GM10847 (cell line): ENCODE measurements around the gene TRPM3.

Experiments used
- POLR2A ChIP-seq: IDR thresholded peaks from 2 replicates; pipeline ENCODE4 v1.6.1; 2011; ENCODE audit not compliant: insufficient read length; ENCODE audit errors: extremely low read depth

TRPM3 gene

DNA sequence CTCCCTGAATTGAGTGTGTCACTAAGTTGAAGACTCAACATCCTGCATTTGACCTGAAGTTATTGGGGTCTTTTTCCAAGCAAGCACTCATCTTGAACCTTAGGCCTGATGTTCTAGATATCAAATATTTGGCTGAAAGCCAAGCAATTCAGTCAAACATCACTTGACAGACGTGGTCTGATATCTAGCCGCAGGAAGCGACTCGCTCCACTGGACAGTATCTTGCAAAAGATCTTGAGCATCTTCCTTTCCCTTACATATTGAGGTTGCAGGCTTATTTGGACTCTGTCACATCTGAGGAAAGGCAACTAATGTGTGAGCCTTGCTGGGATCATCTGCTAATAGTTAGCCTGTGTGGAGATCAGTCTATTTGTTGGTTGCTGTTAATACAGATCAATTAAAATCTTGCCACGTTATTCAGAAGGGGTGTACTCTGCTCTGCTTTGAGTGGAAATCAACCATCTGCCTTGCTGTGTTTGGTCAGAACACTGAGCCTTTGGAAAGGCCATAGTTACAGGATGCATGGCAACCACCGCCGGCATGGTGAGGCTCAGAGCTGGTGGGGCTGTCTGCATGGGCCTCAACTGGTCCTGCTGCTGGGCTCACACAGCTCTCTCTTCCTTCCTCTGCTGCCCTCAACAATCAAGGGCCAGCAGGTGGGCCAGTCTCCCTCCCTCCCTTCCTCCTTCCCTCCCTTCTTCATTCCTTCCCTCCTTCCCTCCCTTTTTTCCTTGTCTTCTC, 540.0 kb downstream of the TRPM3 start:
- TF ChIP-seq POLR2A, result no peak

DNA sequence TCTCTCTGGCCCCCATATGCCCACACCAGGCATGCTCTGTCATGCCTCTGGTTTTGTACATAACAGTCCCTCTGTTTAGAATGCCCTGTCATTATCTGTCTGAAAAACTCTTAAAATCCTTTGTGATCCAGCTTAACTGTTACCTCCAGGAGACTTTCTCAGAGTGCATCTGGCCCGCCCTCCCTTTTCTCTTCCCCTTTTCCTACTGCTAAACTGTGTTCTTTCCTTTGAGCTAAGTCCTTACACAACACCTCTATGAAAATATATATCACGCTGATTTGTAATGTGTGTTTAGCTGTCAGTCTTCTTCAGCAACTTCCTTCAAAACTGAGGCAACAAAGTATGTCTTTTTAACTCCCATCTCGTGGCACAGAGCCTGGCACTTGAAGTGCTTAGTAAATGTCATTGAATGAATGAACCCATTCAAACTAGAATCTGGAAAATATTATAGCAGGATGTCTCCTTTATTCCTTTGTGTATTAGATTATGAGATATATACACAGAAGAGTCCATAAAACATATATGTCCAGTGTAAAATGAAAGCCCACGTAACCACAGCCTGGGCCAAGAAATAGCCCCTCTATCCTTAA, 540.7 kb downstream of the TRPM3 start:
- TF ChIP-seq POLR2A, result no peak

DNA sequence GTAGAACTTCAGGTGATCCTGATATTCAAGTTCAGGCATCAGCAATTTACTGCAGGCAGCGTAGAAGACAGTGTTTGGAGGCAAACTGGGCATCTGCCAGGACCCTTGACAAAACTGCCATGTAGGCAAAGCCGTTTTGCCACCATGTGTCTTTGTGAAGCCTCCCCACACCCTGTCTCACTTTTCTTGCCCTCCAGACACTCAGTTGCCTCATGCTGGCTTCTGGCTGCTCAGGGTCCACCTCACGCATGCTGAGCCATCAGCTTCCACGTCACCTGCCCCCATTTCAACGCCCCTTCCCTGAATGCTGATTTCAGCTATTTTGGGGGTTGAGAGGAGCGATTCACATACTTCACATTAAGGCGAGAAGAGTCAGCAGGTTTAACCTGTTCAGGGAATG, 541.7 kb downstream of the TRPM3 start:
- no peak for TF ChIP-seq POLR2A

DNA sequence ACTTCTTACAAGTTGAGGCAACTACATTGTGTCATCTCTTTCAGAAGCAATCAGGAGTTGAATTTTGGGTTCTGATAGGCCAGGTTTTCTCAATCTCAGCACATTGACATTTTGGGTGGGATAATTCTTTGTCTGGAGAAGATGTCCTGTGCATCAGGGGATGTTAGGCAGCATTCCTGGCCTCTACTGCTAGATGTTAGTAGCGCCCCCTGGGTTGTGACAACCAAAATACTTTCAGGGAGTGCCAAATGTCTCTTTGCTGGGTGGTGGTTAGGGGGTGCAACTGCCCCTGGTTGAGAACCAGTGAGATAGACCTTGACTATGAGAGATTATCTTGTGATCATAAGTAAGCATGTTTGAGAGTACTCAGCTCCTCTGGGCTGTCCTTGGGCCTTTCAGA, 542.7 kb downstream of the TRPM3 start:
- no peak for TF ChIP-seq POLR2A

DNA sequence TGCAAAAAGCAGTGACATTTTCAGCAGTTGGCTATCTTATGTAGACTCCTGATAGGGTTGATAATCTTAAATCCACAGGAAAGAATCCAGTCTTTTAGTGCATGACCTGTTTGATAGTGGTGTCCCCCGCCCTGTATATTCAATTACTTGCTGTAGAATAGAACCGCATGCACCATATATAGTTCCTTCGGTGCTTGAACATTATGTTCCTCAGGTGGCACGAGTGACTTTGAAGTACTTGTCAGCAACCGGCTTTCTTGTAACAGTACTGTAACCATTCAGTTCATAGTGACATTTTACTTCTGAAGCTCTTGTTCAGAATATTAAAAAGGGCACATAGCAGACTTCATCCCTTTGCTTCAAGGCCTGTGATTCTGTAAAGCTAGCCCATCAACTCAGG, 543.8 kb downstream of the TRPM3 start:
- no peak for TF ChIP-seq POLR2A

DNA sequence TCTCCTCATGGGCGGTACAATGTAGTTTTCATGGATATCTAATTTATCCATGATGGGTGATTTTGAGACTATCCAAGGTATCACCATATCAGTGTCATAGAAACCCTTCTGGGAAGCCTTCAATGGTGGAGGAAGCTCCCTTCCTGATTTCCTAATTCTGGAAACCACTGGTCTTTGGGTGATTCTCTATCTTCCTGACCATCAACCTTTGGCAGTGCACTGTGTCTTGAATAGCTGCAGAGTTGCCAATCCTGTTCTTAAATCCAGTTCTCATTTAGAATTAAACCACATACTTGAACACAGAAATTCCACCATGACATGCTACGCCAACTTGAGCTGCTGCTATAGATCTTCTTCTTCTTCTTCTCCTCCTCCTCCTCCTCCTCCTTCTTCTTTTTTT, 545.3 kb downstream of the TRPM3 start:
- no peak for TF ChIP-seq POLR2A

DNA sequence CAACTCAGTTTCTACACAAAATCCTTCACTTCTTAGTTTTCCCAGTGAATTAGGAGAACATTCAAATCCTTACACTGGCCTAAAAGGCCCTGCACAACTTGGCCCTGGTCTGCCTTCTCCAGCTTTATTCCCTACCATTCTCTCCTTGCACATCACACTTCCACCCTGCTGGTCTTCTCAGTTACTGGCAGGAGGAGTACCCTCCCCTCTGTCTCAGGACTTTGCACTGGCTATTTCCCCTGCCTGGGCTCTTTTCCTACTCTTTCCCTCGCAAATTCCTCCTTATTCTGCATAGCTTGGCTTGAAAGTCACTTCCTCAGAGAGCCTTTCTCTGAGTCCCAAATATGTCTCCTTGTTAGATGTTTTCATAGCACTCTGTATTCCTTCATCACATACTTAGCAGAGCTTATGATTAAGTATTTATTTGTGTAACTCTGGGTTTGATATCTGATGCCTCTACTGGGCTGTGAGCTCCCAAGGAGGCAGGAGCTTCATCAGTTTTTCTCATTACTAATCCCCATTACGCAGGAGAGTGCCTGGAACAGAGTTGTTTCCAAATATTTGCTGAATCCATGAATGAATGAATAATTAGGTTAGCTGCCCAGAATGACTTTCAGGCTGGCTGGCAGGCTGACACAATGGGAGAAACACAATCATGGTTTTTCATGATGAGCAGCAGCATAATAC, 547.1 kb downstream of the TRPM3 start:
- TF ChIP-seq POLR2A, result no peak

DNA sequence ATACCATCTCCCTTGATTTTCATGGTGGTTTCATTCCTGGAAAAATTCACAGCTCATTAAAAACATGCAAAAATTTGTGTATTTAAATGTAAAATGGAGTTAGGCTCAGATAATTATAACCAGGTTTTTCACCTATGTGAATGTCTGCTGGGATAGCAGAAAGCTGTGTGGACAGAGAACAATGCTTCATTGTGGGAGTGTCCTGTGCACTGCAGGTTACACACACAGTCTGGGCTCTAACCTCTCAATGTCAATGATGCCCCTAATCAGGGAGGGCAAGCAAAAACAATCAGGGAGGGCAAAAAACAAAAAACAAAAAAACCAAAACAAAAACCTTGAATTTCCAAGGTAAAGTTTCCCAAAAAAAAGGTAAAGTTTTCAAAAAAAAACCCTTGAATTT, 548.1 kb downstream of the TRPM3 start:
- no peak for TF ChIP-seq POLR2A

DNA sequence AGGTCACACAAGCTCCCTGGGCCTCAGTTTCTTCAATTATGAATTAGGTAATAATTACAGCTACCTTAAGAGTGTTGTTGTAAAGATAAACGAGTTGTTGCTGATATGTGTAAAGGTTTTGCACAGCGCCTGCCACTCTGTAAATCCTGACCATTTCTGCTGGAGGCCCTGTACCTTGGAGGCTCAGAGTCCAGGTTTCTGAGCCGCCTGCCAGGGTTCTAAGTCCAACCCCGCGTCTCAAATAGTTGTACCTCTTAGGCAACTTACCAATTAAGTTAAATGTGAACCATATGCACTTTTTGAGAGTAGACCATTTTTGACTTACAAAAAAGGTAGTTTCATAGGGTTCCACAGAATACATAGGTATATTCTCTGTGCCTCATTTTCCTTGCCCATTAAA, 550.2 kb downstream of the TRPM3 start:
- TF ChIP-seq POLR2A, result no peak

DNA sequence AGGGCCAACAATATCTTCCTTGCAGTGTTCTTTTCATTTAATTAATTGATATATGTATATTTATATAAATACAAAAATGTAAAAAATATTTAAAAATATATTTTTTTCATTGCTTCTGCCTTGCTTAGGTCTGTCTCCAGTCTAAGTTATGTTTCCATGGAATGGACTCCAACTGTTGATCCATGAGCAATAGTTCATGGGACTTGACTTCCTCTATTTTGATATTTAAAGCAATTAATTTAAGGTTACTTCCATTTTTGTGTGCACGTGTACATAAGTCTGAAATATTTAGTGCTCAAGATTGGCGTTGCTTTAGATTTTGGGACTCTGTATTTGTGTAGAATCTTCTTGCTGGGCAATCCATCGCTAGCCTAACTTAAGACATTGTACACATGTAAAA, 551.6 kb downstream of the TRPM3 start:
- TF ChIP-seq POLR2A, result no peak

DNA sequence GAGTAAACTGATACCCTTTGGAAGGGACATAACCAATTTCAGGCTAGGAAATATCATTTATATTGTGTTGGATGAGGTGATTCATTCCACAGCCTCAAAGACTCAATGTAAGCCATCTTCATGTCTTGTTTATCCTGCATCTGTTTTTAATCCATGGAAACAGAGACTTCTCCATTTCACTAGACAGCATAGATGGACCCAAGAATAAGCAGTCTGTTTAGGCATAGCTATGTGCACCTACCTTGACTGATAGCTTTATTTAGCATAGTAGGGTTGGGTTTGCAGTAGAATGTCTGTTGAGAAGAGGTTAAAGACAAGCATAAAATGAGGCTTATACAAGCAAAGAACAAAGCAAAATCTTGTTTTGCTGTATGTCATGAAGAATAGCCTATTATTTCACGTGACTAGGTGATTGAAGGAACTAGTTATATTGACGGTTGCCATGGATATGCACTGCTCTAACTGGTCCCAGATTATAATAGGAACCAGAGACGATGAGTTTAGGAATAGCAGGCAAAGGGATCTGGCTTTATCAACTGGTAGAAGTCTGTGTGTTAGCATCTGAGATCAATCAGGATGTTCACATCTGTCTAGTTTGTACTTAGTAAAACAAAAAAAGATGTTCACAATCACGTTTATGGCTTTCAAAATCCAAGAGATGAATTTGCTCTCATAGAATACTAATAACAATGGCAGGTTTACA, 552.2 kb downstream of the TRPM3 start:
- no peak for TF ChIP-seq POLR2A

DNA sequence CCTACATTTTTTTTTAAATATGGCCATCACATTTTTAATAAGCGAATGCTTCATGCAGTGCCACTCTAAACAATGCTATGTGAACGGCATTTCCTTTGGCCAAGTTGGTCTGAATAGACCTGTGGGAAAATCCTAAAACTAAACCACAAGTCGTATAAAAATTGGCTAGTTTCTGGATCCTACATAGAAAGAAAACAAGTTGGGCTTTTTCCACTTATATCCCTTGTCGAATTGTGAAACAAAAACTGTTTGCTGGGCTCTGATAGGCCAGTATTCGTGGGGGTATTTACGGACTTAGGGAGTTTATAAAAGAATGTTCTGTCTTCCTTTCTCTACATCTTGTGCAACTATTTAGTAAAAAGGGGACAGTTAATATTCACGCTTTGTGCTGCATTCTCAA, 553.9 kb downstream of the TRPM3 start:
- TF ChIP-seq POLR2A, result no peak

DNA sequence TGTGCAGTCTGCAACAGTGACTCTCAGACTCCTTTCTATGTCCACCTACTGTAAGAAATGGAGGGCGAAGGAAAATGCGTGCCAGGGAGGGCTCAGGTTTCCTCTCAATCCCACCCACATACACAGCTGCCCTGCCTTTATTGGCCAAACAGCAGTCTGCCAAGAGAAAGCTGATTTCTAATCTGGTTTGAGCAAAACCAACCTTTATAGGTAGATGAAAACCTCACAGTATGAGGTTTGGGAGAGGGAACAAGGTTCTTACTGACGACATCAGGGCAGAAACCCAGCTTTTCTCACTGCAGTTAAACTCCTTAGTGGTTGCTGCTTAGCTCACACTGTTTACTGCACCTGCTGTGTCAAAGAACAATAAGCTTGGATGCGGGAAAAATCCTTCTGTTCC, 554.7 kb downstream of the TRPM3 start:
- TF ChIP-seq POLR2A, result no peak

DNA sequence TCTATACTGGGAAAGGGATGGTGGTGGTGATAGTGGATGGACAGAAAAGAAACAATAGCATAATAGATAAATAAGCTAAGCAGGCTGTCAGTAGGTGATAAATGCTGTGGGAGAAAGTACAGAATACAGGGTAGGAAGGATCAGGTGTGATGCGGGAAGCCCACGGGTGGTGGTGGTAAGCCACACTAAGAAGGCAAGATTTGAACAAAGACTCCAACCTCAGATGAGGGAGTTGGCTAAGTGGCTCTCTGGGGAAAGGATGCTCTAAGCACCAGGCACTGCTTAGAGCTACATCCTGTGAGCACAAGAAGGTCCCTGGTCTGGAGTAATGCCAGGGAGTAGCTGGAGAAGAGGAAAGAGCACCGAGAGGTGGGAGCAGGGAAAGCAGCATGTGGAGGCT, 555.4 kb downstream of the TRPM3 start:
- no peak for TF ChIP-seq POLR2A

DNA sequence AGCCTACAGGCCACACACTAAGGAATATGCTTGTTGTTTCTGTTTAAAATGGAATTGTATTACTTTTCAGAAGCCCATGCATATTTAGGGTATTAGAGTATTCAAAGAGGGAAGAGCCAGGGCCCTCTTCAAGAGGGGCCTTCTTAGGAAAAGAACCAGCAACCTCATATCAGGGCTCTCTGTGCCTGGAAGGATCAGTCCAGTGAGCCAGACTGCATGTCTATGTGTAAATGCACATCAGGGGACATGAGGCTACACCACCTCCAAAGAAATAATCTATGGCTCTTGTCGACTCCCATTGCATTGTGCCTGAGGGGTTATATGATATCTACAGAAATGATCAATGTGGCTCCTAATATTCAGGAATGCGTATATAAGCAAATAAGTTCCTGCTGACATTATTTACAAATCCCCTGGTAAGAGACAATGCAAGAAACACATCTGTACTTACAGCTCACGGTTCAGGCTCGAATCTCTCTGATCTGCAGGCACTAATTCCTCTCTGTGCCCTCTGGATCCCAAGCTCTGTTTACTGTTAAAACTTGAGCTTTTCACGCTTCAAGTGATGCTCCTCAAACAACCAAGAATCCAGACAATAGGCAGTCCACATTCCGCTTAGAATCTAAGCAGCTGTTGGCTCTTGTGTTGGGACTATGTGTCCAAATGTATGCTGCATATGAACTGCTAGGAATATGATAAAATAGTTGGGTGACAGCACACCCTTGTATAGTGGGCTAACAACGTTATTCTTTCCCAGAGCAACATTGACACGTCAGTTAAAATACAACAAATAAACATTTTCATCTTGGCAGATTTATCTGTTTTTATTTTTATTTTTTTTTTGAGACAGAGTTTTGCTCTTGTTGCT, 556.7 kb downstream of the TRPM3 start:
- no peak for TF ChIP-seq POLR2A

DNA sequence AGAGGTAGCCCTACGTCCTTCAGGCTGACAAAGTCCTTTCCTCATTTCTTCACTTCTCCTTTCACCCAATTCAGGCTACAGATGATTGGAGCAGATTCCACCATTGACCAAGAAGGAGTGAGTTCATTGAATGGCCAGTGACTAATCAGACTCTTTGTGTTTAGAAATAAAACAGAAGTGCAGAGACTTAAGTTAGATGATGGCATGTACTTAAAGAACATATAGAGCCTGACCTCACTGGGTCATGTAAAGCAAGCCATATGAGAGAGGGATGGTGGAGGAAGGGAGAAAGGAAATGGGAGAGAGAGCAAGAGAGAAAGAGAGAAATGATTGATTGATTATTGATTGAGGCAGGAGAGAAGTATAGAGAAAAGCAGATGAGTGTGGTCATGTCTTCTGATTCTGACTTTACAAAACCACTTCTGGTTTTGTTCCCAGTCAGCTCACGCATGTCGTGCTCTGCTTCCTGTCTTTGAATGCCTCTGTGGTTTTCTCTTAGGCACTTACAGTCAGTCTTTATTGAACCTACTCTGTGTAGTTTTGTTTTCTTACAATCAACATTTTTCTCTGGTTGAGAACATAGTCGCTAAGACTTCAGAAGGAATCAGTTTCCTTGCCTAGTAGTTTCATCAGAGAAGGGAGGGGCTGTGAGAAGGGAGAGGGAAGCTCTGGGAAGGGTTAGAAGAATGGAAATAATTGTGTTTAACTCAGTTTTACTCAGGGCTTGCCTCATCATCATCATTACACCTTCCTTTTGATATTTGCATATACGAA, 557.8 kb downstream of the TRPM3 start:
- TF ChIP-seq POLR2A, result no peak
